GM19240 (cell line): ENCODE results near the gene NRXN3.
A peak's percentile ranks its signal among the peaks of the same experiment; 100 is the strongest.

Experiments used
- DNase-seq: peaks from one replicate; pipeline ENCODE4 v3.0.0; 2011; ENCODE audit warnings: low spot score; ENCODE audit not compliant: insufficient read length

Gene NRXN3

DNA sequence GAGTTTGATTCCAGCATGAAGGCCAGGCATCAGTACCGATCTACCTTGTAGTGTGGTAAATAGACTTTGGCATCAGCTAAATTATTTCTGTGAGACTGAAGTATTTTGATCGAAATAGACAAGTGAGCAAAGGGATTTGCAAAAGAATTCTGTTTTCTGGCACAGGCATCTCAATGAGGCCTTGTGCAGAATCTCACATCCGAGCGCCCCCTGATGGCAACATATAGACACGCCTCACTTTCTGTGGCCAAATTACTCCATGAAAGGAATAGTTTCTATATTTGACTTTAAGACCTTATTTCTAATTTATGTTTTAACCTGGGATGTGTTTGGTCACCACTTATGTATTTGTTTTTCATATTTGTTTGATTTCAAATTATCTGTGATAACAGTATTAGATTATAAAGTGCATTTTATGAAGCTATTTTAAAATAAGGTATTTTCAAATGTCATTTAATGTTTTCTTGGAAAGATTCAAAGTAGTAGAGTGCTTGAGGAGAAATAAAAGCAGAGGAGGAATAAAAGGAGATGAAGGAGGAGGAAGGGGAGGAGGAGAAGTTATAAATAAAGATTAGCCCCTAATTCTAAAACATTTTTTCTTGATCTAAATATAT, 731.9 kb downstream of the NRXN3 start:
- no peak for DNase-seq

DNA sequence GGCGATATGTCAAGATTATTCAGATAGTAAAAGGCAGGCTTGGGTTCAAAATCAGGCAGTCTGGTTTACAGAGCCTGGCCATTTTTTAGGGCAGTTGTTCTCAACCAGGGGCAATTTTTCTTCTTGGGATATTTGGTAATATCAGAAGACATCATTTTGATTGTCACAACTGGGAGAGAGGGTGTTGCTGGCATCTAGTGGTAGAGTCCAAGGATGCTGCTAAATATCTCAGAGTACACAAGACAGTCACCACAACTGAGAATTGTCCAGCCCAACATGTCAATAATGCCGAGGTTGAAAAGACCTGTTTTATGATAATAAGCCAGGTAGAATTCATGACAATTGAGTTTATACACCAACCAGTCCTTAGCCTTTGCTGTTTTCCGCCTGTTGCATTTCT, 733.9 kb downstream of the NRXN3 start:
- no peak for DNase-seq

DNA sequence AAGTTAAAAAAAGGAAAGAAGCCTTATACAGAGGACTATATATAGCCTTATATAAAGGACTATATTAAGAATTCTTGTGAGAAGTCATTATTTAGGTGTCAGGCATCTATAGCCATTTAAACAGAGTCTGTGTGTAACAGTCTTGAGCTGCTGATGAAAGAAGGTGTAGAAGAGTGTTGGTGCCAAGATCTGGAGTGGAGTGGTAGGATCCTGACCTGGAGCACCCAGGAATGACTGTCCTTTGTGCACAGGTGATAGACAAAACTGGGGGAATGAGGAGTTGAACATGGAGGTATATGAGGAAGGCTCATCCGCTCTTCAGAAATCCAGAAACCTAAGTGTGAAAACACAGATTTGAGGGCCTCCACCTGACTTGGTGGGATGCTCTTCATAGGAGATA, 747.3 kb downstream of the NRXN3 start:
- no peak for DNase-seq

DNA sequence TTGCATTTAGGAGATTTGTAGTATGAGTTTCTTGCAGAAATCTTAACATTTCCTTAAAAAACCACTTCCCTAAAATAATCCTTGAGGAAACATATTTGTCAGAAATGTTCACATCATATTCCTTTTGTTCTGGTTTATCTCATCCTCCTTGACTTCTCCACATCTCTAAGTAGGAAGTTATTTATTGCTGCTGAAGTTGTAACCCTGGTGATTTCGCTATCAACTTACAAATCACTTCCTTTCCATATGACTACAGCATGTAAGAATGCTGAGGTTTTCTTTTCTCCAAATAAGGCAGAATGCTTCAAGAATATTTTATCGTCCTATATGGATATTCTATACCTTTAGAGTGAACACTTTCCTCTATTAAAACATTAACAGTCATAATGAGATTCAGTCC, 751.7 kb downstream of the NRXN3 start:
- DNase-seq, result no peak

DNA sequence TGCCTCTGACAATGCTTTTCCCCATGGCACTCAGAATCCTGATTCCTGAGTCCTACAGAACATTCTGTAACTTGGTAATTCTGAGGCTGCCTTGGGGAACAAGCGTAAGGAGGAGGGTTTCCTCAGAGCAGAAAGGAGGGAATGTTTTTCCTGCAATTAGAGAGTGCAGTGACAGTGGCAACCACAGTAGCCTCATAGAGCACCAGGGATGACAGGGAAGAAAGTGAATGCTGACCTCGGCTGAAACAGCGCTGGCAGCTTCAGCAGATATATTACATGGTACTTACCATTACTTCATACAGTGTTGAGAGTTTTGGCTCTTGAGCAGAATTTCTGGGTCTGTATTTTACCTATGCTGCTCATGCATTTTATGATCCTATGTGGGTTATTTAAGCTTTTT, 757.1 kb downstream of the NRXN3 start:
- no peak for DNase-seq

DNA sequence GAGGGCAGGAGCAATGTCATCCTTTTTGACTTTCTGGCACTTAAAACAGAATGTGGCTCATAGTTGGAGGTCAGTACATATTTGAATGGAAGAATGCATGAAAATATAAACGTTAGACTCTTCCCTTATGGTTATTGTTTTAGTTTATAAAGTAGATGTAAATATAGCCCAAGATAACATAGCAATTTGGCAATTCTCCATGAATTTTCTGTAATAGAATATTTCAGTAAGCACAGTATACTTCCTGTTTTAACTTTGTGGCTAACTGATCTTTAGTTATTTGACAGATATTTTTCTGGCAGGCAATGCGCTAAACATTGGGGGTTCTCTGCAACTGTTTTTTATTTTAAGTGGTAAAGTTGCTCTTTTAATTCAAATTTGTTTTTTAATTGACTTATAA, 763.0 kb downstream of the NRXN3 start:
- DNase-seq, result no peak

DNA sequence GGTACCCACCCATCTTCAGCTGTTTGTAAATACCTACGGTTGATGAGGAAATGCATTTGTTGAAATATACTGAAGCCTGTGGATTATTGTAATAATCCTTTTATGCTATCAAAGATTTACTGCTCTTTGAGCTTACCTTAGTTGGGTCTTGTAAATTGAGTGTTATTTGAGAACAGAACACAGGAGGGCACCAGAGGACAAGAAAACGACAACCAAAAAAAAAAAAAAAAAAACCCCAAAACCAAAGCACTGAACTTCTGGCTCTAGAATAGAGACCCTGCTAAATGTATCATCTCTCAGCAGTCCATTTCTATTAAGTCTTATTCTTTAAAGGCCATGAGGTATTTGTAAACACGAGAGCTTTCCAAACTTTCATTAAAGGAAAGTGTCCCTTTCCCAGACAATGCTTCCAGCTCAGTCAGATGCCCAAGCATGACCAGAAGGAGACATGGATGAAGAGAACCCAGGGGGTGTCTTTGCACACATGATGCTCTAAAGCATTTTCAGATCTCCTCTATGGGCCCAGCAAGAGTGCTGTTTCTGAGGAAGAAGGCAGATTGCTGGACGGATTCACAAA, 763.9 kb downstream of the NRXN3 start:
- DNase-seq, result no peak

DNA sequence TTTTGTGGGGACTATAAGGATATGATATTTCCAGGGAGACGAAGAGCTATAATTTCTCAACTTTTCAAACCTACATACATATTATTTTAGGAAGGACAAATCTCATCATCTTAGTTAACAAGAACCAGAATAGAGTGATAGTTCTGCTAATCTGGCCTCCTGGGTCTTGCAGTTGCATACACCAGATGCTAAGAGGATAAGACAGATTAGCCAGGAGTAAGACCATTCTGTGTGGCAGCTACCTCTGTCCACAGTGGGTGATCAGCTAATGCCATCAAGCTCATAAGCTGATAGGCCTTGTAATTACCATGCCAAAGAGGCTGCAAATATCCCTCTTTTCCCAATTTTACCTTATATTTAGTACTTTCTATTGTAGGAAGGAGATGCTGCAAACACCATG, 776.8 kb downstream of the NRXN3 start:
- no peak for DNase-seq

DNA sequence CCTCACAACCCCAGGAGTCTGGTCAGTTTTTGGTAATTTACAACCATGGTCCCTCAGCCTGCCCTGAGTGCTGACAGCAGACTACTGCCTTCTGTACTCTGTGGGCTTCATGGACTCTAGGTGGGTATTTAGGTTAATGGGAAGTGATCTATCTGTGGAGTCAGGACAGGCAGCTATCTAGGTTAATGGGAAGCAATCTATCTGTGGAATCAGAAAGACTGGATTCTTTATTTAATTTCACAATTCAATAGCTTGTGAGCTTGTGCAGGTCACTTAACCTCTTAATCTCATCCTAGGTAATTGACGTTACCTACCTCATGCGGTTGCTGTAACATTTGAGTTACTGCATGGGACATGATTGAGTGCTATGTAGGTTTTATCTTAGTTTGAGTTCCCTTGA, 777.5 kb downstream of the NRXN3 start:
- DNase-seq, result no peak

DNA sequence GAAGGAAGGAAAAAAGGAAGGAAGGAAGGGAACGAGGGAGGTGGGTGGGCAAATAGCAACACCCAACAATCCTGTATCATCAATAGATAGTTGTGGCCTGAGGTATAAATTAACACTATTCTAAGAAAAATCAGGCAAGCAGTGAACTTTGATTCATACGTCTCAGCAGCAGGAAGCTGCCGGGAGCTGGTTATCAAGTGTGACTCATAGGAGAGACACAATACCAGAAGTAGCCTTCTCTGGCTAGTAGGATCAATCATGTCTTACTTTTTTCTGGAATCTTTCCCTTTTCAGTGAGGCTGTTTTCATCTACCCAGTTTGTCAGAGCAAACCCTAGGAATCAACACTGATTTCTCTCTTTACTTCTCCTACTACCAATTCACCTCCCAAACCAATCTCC, 780.5 kb downstream of the NRXN3 start:
- no peak for DNase-seq

DNA sequence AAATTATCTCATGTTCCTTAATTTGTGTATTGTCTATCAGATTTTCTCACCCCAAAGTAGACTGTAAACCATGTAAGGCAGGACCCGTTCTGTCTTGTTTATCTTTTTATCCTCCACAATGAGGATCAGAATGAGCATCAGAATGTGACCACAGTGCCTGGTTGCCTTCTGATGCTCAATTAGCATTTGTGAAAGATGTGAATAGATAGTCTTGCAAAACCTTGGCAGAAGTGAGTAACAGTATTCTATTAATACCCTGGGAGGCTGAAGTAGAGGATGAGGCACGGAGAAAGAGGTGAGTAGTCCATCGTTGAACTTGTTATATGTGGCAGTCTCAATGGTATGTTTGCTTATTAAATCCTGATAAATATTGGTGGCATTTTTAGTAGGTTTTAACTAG, 781.4 kb downstream of the NRXN3 start:
- DNase-seq, result no peak

DNA sequence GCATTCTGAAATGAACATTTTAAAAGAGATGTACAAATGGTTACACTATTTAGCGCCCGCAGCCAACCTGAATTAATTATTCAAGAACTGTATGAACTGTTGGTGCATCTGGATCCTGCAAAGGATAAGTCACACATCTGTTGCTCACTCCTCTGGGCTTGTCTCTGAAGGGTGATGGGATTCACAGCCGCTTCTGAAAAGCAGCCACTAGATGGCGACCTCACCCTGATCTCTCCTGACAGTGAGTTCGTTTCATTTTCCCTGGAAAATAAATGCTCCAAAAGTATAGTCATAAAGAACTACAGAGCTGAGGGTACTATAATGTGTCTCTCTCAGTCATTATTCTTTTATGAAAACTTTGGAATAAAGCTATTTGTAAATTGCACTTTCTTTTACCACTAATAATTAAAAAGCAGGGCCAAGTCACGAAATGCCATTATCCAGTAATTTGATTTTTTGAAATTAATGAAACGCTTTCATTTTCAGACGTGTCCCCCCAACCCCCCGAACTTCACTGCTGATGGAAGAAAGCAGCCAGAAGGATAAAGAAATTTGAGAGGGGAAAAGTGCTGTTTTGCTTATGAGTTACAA, 789.6 kb downstream of the NRXN3 start:
- peak; percentile 8 for DNase-seq

DNA sequence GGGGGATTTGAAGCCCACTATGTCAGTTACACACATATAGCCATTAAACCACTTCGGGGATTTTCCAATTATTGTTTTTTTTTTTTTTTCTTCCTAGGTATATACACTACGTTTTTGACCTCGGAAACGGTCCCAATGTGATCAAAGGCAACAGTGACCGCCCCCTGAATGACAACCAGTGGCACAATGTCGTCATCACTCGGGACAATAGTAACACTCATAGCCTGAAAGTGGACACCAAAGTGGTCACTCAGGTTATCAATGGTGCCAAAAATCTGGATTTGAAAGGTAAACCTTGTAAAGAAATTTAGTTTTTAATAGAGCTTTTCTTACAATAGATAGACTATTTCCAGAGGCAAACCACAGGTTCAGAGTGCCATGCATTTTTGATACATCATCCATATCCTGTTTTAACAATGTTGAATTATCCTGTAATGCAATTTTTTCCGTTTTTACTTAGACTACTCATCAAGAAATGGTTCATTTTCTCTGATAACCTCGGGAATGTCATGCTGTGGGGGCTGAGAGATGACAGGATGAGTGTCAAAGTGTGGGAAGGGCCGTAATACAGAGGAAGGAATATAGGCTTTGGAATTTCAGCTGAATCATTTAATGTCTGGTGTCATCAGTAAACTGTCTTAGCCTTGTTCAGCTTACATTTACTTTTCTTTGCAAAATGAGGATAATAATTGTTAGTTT, 797.1 kb downstream of the NRXN3 start:
- no peak for DNase-seq

DNA sequence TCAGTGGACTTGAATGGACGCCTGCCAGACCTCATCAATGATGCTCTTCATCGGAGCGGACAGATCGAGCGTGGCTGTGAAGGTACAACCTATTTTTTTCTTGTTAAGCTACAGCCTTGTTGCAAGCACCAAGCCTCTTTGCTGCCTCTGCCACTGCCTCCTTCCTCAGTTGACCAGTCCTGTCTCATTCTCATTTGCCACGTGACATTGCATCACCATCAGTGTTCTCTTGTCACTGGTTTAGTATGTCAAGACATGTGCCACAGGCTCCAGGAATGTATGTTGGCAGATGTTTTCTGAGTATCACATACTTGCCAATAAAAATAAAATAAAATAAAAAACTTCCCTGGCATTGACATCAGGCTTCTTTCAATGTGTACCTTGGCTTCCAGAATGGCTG, 798.1 kb downstream of the NRXN3 start:
- no peak for DNase-seq

DNA sequence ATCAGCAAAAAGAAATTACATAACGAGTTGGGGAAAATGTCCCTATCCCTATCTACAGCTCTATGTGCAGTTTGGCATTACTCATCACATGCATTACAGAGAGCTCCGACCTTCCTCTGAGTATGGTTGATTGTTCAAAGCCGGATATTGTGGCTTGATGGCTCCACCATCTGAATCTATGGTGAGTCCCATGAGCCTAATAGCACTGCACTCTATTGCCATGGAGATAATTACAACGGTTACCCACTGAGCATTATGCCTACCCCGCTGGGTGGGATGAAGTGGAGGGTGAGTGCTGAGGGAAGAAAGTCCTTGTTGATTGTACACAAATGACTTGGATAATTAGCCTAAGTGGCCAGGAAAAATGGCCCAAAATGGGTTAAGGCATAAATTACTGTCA, 800.5 kb downstream of the NRXN3 start:
- DNase-seq, result no peak

DNA sequence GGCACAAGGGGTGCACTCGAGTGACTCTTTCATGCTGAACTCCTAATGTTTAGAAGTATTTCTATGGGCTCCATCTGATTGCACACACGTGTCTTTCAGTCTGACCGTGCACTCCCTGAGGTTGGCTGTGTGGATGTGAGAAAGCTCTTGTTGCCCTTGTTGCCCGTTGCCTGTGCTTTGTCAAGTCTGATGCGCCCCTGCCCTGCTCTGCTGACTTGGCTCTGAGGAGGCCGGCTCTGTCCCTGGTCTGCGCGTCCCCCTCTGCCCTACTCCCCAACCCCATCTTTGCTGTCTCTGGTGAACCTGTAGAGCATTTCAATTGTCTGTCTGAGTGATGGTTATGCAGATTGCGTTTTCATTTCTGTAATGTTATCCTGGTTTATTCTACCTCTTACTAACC, 802.3 kb downstream of the NRXN3 start:
- DNase-seq, result no peak

DNA sequence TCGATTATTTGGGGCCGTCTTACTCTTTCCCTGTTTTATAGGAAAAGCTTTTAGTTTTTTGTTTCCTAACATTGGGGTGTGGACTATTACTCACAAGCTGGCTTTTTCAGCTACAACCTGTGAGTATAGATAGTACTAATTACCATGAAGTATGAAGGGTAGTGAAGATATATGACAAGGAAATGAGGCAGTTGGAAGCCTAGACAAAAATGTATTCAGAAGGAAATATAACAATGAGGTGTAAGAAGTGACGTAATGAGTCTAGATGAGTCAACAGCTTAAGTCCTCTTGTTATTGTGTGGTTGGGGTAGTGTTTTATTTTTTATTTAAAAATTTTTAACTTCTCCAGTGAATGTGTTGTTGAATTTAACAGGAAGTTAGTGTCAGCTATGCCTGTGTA, 804.5 kb downstream of the NRXN3 start:
- DNase-seq, result no peak

DNA sequence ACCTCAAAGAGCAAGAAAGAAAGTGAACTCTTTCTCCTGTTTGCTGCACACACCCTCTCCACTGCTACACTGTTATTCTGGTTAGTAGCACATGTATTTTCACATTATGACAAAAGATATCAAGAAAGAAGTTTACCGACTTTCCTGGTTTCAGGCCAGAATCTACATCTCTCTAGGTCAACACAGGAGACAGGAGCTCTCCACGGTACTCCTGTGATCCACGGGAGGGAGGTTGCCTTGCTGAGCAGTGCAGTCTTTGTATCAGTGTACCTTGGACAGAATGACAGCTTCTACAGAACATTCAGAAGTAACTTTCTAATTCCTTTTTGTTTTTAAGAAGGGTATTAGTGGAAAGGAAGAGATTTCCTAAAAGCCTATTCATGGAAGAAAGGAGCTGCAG, 805.6 kb downstream of the NRXN3 start:
- no peak for DNase-seq

DNA sequence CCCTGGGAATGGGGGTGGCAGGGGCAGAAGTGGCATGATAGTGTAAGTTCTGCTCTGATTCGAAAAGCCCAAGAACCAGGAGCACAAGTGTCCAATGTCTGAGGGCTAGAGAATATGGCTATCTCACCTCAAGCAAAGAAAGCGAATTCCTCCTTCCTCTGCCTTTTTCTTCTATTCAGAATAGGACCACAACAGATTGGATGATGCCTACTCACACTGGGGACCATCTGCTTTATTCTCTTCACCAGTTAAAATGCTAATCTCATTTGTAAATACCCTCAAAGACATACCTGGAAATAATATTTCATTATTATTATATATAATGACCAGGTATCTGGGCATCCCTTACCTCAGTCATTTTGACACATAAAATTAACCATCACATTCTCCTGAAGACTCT, 808.7 kb downstream of the NRXN3 start:
- no peak for DNase-seq

DNA sequence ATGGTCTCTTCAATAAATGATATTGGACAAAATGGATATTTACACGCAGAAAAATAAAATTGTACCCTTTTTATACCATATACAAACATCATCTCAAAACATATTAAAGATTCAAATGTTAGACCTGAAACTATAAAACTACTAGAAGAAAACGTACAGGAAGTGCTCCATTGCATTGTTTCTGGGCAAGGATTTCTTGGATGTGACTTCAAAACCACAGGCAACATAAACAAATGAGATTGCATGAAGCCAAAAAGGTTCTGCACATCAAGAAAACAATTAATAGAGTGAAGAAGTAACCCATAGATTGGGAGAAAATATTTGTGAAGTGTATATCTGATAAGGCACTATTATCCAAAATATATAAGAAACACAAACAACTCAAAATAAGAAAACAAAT, 812.4 kb downstream of the NRXN3 start:
- DNase-seq, result no peak

DNA sequence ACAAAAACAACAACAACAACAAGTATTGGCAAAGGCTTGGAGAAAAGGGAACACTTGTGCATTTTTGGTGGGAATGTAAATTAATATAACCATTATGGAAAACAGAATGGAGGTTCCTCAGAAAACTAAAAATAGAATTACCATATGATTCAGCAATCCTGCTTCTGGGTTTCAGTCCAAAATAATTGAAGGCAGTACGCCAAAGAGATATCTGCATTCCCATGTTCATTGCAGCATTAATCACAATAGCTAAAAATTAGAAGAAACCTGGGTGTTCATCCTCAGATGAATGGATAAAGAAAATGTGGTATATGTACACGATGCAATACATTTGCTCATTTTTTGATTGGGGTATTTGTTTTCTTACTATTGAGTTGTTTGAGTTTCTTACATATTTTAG, 813.0 kb downstream of the NRXN3 start:
- no peak for DNase-seq

DNA sequence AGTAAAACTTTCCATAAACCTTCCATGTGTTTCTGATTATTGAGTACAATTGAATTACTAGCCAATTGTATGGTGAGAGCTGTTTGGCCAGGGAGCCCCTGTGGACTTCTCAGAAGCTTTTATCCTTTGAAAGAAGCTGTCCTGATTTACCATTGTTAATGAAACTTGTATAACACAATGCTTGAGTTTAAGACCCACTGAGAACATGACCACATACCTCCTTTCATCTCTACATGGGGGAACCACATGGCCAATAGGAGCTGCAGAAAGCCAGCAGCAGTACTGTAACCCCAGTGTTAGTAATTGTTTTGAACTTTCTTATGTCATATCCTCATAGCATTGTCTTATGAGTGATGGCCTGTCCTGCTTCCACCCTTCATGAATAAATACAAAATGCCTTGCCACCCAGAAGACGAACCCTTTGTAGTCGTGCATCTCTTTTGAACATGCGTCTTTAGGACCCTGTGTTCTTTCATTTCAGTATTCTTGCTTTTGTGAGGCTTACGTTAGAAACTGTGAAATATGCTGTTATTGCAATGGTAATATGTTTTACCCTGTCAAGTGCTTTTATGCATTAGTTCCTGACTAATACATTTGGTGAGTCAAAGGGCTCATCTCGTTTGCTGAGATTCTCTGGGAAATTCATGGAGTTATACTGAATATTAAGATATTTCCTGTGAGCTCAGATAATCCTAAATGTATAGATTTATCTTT, 815.7 kb downstream of the NRXN3 start:
- no peak for DNase-seq
